DND-41 (cell line): Measurements from ENCODE around the gene PLEKHO2.

Experiments
- ATAC-seq: fragments of 200-7000 bp; cut with Tn5 transposase; 3 replicates; pipeline ENCODE4 v1.9.1; 2021; ENCODE audit warnings: low read depth; ENCODE audit not compliant: insufficient read depth
- DNase-seq: peaks from one replicate; pipeline ENCODE4 v3.0.0-alpha.2; 2020
- H2AFZ ChIP-seq: 2 replicates; pipeline ENCODE4 v1.6.0; 2012; ENCODE audit warnings: low read depth, low read length
- H3K27ac ChIP-seq: 2 replicates; pipeline ENCODE4 v1.5.1; 2012; ENCODE audit warnings: low read length, inconsistent platforms
- H3K27me3 ChIP-seq: fragments of 200-600 bp; sonication (generic); 2 replicates; pipeline ENCODE4 v1.6.0; 2012; ENCODE audit warnings: low read length, mild to moderate bottlenecking, inconsistent platforms; ENCODE audit not compliant: insufficient read depth, poor library complexity
- H3K36me3 ChIP-seq: 2 replicates; pipeline ENCODE4 v1.5.1; 2012; ENCODE audit warnings: low read length, inconsistent platforms; ENCODE audit not compliant: insufficient read depth
- H3K4me1 ChIP-seq: 2 replicates; pipeline ENCODE4 v1.5.1; 2012; ENCODE audit warnings: mild to moderate bottlenecking, low read length; ENCODE audit not compliant: insufficient read depth
- H3K4me2 ChIP-seq: 2 replicates; pipeline ENCODE4 v1.6.0; 2012; ENCODE audit warnings: mild to moderate bottlenecking, moderate library complexity, low read length, inconsistent platforms; ENCODE audit not compliant: insufficient read depth
- H3K4me3 ChIP-seq, 2 experiments: fragments of 200-600 bp in 1 of 2; shearing (Covaris generic) in 1 of 2; 2 replicates each; pipeline ENCODE4 v1.5.1; 2012 to 2016; ENCODE audit warnings: inconsistent platforms in 2 of 2, low read length in 2 of 2, mild to moderate bottlenecking in 2 of 2, low read depth in 1 of 2, moderate library complexity in 1 of 2
- H3K79me2 ChIP-seq: 2 replicates; pipeline ENCODE4 v1.6.0; 2012; ENCODE audit warnings: low read length, inconsistent platforms; ENCODE audit not compliant: insufficient read depth
- H3K9ac ChIP-seq: 2 replicates; pipeline ENCODE4 v1.6.0; 2012; ENCODE audit warnings: low read depth, mild to moderate bottlenecking, inconsistent platforms, low read length, moderate library complexity
- H3K9me3 ChIP-seq: 2 replicates; pipeline ENCODE4 v1.5.1; 2012; ENCODE audit warnings: low read length, moderate library complexity, mild to moderate bottlenecking, inconsistent platforms; ENCODE audit not compliant: insufficient read depth, severe bottlenecking
- H4K20me1 ChIP-seq: 2 replicates; pipeline ENCODE4 v1.6.0; 2012; ENCODE audit warnings: low read length; ENCODE audit not compliant: insufficient read depth
- EZH2 ChIP-seq: IDR thresholded peaks from 3 replicates; pipeline ENCODE4 v1.6.1; 2012; ENCODE audit warnings: borderline replicate concordance, low read depth, mild to moderate bottlenecking, moderate library complexity, low read length, inconsistent platforms; ENCODE audit not compliant: severe bottlenecking
- TF ChIP-seq, protein P1 (sequence below): IDR thresholded peaks from 2 replicates; pipeline ENCODE4 v1.5.1; 2012; ENCODE audit warnings: borderline replicate concordance, low read length, moderate library complexity, mild to moderate bottlenecking; ENCODE audit not compliant: poor library complexity, severe bottlenecking; ENCODE audit errors: extremely low read depth

The PLEKHO2 gene

DNA sequence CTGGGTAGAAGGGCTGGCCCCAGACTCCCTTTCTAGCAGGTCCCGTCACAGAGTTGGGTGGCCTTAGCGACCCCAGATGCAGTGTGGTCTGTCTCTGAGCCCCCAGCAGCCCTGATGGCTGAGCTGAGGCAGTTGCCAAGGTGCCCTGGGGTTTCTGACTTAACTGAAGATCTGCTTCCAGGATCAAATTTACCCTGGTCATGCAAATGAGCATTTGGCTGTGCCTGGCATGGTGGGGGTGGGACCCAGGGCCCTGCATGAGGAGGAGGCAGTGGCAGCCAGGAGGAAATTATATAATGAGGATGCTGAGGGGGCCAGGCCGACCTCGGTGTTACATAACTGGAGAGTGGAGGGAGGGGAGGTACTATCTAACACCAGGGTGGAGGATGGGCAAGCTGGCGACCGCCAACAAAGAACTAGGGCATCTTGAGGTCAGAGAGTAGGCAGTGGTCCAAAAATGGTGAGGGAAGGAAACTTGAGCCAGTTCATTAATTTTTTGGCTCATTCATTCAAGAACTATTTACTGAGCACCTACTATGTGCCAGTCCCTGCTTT is 16.4 kb downstream of the PLEKHO2 start:
- Histone ChIP-seq H3K27ac (no peak overlapping the region), H3K4me3 (no peak overlapping the region), H3K9me3 (no peaks in the 10 kb centered on the region), H2AFZ (no peak overlapping the region), H3K9ac (no peak overlapping the region), H3K79me2 (no peaks in the 10 kb centered on the region), H3K36me3 (peaks cover 51% of the 10 kb centered on the region), H3K4me2 (no peak overlapping the region), H4K20me1 (0 out of 2 replicates have a peak, but pooled peaks cover 4% of the 10 kb centered on the region), H3K4me1 (no peaks in the 10 kb centered on the region), H3K27me3 (no peaks in the 10 kb centered on the region)
- TF ChIP-seq, protein P1, sequence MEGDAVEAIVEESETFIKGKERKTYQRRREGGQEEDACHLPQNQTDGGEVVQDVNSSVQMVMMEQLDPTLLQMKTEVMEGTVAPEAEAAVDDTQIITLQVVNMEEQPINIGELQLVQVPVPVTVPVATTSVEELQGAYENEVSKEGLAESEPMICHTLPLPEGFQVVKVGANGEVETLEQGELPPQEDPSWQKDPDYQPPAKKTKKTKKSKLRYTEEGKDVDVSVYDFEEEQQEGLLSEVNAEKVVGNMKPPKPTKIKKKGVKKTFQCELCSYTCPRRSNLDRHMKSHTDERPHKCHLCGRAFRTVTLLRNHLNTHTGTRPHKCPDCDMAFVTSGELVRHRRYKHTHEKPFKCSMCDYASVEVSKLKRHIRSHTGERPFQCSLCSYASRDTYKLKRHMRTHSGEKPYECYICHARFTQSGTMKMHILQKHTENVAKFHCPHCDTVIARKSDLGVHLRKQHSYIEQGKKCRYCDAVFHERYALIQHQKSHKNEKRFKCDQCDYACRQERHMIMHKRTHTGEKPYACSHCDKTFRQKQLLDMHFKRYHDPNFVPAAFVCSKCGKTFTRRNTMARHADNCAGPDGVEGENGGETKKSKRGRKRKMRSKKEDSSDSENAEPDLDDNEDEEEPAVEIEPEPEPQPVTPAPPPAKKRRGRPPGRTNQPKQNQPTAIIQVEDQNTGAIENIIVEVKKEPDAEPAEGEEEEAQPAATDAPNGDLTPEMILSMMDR = no peak
- TF ChIP-seq EZH2 = no peak
- DNase-seq = no peak
- ATAC-seq = no peak

DNA sequence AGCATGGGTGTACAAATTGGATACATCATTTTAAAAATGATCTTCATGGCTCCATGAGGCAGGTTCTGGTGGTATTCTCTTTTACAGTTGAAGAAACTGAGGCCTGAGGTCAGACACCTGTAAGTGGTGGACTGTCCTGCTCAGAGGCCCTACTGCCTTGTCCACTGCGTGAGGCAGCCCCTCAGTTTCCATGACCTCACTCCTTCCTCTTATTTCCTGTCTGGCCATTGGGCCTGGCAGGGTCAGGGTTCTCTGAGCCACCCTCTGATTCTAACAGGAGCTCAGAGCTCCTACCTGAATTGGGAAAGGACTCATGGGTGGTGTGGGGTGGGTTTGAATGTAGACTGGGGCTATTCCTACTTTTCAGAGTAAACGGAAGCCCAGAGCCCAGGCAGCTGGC is 17.5 kb downstream of the PLEKHO2 start:
- H3K9ac ChIP-seq = no peak overlapping the region
- DNase-seq = no peak
- H3K4me2 ChIP-seq = no peak overlapping the region
- H3K79me2 ChIP-seq = no peaks in the 10 kb centered on the region
- H3K27ac ChIP-seq = no peak overlapping the region
- peaks cover 51% of the 10 kb centered on the region for H3K36me3 ChIP-seq
- ATAC-seq = no peak
- H4K20me1 ChIP-seq = 0 out of 2 replicates have a peak, but pooled peaks cover 4% of the 10 kb centered on the region
- H3K27me3 ChIP-seq = no peaks in the 10 kb centered on the region
- H2AFZ ChIP-seq = no peak overlapping the region
- H3K4me3 ChIP-seq = no peak overlapping the region
- no peak for TF ChIP-seq EZH2
- TF ChIP-seq, protein P1 = no peak
- H3K9me3 ChIP-seq = no peaks in the 10 kb centered on the region
- H3K4me1 ChIP-seq = no peaks in the 10 kb centered on the region

DNA sequence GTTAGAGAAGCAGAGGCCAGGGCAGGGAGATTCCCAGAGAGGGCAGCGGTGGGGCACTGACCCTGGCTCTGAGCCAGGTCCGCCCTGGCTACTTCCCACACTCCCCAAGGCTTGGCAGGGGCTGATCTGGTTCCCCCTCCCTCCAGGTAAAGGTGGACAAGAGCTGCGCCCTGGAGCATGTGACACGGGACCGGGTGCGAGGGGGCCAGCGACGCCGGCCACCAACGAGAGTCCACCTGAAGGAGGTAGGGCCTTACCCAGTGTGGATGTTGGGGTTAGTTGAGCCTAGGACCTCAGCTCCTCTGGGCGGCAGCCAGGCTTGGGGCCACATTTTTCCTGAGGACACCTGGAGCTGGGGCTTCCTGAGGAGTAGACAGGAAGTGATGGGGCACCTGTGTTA is 19.6 kb downstream of the PLEKHO2 start:
- no peak overlapping the region for H3K4me3 ChIP-seq
- H3K4me2 ChIP-seq = no peak overlapping the region
- no peak overlapping the region for H3K27ac ChIP-seq
- H3K9ac ChIP-seq = no peak overlapping the region
- no peaks in the 10 kb centered on the region for H3K4me1 ChIP-seq
- no peak for TF ChIP-seq EZH2
- TF ChIP-seq, protein P1 = no peak
- ATAC-seq (no peak), DNase-seq (no peak)
- no peaks in the 10 kb centered on the region for H3K79me2 ChIP-seq
- H3K27me3 ChIP-seq = no peaks in the 10 kb centered on the region
- no peaks in the 10 kb centered on the region for H3K9me3 ChIP-seq
- peaks cover 31% of the 10 kb centered on the region for H3K36me3 ChIP-seq
- H2AFZ ChIP-seq = no peak overlapping the region
- 0 out of 2 replicates have a peak, but pooled peaks cover 4% of the 10 kb centered on the region for H4K20me1 ChIP-seq

DNA sequence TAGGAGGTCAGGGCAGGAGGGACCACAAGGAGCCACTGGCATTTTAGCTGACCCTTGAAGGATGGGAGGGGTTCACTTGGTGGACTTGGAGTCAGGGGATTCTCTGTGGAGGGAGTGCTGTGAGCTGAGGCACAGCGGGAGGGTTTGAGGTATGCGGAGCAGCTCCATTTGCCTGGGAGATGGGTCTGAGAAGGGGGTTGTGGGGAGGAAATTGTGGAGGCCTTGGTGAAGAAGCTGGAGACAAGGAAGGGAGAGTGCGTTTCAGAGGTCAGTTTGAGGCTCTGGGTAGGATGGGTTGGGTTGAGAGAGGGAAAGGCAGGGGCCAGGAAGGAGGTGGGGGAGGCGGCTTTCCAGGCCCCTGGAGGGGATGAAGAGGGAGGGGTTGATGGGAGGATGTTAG is 20.2 kb downstream of the PLEKHO2 start:
- peaks cover 27% of the 10 kb centered on the region for H3K36me3 ChIP-seq

More for the DNA sequence above, 20.2 kb downstream of the PLEKHO2 start:
- ATAC-seq = no peak
- Histone ChIP-seq H3K4me3 (no peak overlapping the region), H3K4me1 (no peaks in the 10 kb centered on the region), H3K4me2 (no peak overlapping the region), H3K27me3 (no peaks in the 10 kb centered on the region), H3K27ac (no peak overlapping the region), H2AFZ (no peak overlapping the region), H3K9me3 (no peaks in the 10 kb centered on the region), H3K9ac (no peak overlapping the region), H3K79me2 (no peaks in the 10 kb centered on the region), H4K20me1 (0 out of 2 replicates have a peak, but pooled peaks cover 4% of the 10 kb centered on the region)
- TF ChIP-seq, protein P1 = no peak
- TF ChIP-seq EZH2 = no peak
- DNase-seq = no peak
